H9 (cell line): ENCODE results near the gene SLC46A3. TPM values are rescaled to one million over a fixed set of nuclear protein-coding genes. Genes with fewer than 3 reads are reported as not detected.

Experiments used
- DNase-seq: peaks from one replicate; pipeline ENCODE4 v3.0.0-alpha.2; 2017
- H2AFZ ChIP-seq: one replicate; pipeline ENCODE4 v1.6.1; 2013; ENCODE audit warnings: mild to moderate bottlenecking, low read length, control low read depth, moderate library complexity
- H2AK5ac ChIP-seq: 2 replicates; pipeline ENCODE4 v1.6.1; 2013; ENCODE audit warnings: low read length, control low read depth, mixed read lengths; ENCODE audit not compliant: insufficient read length
- H2BK120ac ChIP-seq: one replicate; pipeline ENCODE4 v1.6.1; 2013; ENCODE audit warnings: low read depth, mild to moderate bottlenecking, low read length, control low read depth, inconsistent platforms; ENCODE audit not compliant: poor library complexity, severe bottlenecking
- H2BK12ac ChIP-seq: 2 replicates; pipeline ENCODE4 v1.6.1; 2013; ENCODE audit warnings: low read length, control low read depth, mixed read lengths, low read depth; ENCODE audit not compliant: insufficient read length
- H2BK15ac ChIP-seq: 2 replicates; pipeline ENCODE4 v1.6.1; 2013; ENCODE audit warnings: low read depth, low read length, control low read depth
- H2BK20ac ChIP-seq: one replicate; pipeline ENCODE4 v1.6.1; 2013; ENCODE audit warnings: low read depth, mild to moderate bottlenecking, low read length, control low read depth, inconsistent platforms; ENCODE audit not compliant: poor library complexity, severe bottlenecking
- H2BK5ac ChIP-seq: 2 replicates; pipeline ENCODE4 v1.6.1; 2013; ENCODE audit warnings: low read length, control low read depth, mixed read lengths; ENCODE audit not compliant: insufficient read length
- H3K14ac ChIP-seq: 2 replicates; pipeline ENCODE4 v1.6.1; 2013; ENCODE audit warnings: low read length, control low read depth; ENCODE audit not compliant: insufficient read depth
- H3K18ac ChIP-seq: 2 replicates; pipeline ENCODE4 v1.6.1; 2013; ENCODE audit warnings: low read depth, mild to moderate bottlenecking, mixed read lengths, low read length, control low read depth; ENCODE audit not compliant: insufficient read length
- H3K23ac ChIP-seq: 2 replicates; pipeline ENCODE4 v1.6.1; 2013; ENCODE audit warnings: low read length, control low read depth, mixed read lengths, low read depth; ENCODE audit not compliant: insufficient read length
- H3K23me2 ChIP-seq: 2 replicates; pipeline ENCODE4 v1.6.1; 2013; ENCODE audit warnings: low read depth, mild to moderate bottlenecking, mixed read lengths, low read length, control low read depth; ENCODE audit not compliant: insufficient read length, poor library complexity, severe bottlenecking
- H3K27ac ChIP-seq: 2 replicates; pipeline ENCODE4 v1.5.1; 2013; ENCODE audit warnings: low read length, control low read depth, mixed read lengths, low read depth; ENCODE audit not compliant: insufficient read length
- H3K27me3 ChIP-seq: 2 replicates; pipeline ENCODE4 v1.6.1; 2013; ENCODE audit warnings: low read length, control low read depth, inconsistent platforms; ENCODE audit not compliant: insufficient read depth
- H3K4ac ChIP-seq: 2 replicates; pipeline ENCODE4 v1.6.1; 2013; ENCODE audit warnings: low read depth, mild to moderate bottlenecking, control low read depth, inconsistent platforms, low read length, moderate library complexity
- H3K4me1 ChIP-seq: 2 replicates; pipeline ENCODE4 v1.6.1; 2013; ENCODE audit warnings: low read length, control low read depth, inconsistent platforms; ENCODE audit not compliant: insufficient read depth
- H3K4me2 ChIP-seq: 2 replicates; pipeline ENCODE4 v1.6.1; 2013; ENCODE audit warnings: low read length, control low read depth, mixed read lengths; ENCODE audit not compliant: insufficient read length, insufficient read depth
- H3K56ac ChIP-seq: 2 replicates; pipeline ENCODE4 v1.6.1; 2013; ENCODE audit warnings: low read depth, mild to moderate bottlenecking, mixed read lengths, low read length, control low read depth; ENCODE audit not compliant: insufficient read length
- H3K79me1 ChIP-seq: 2 replicates; pipeline ENCODE4 v1.6.1; 2013; ENCODE audit warnings: low read depth, mild to moderate bottlenecking, moderate library complexity, low read length, control low read depth, inconsistent platforms; ENCODE audit not compliant: insufficient read depth, poor library complexity, severe bottlenecking
- H3K79me2 ChIP-seq: 2 replicates; pipeline ENCODE4 v1.6.1; 2013; ENCODE audit warnings: low read length, control low read depth, inconsistent platforms; ENCODE audit not compliant: insufficient read depth
- H3K9ac ChIP-seq: 2 replicates; pipeline ENCODE4 v1.6.1; 2013; ENCODE audit warnings: low read length, control low read depth, mixed read lengths; ENCODE audit not compliant: insufficient read length; ENCODE audit errors: extremely low read depth
- H3K9me3 ChIP-seq: one replicate; pipeline ENCODE4 v1.6.1; 2013; ENCODE audit warnings: low read depth, low read length, inconsistent platforms; ENCODE audit not compliant: control insufficient read depth
- H3T11ph ChIP-seq: one replicate; pipeline ENCODE4 v1.6.1; 2013; ENCODE audit warnings: mild to moderate bottlenecking, low read length, control low read depth, inconsistent platforms
- H4K20me1 ChIP-seq: one replicate; pipeline ENCODE4 v1.6.1; 2013; ENCODE audit not compliant: control insufficient read depth, insufficient read length, insufficient read depth
- H4K5ac ChIP-seq: 2 replicates; pipeline ENCODE4 v1.6.1; 2013; ENCODE audit warnings: low read depth, mild to moderate bottlenecking, mixed read lengths, low read length, control low read depth; ENCODE audit not compliant: insufficient read length
- H4K8ac ChIP-seq: replicated peaks from 2 replicates; pipeline ENCODE4 v1.6.1; 2013; ENCODE audit warnings: low read length, control low read depth, mixed read lengths, low read depth; ENCODE audit not compliant: insufficient read length
- H4K91ac ChIP-seq: 2 replicates; pipeline ENCODE4 v1.6.1; 2013; ENCODE audit warnings: low read depth, mild to moderate bottlenecking, moderate library complexity, mixed read lengths, low read length, control low read depth; ENCODE audit not compliant: insufficient read length
- H3K27ac Mint-ChIP-seq, 3 experiments: 2 replicates in 2 of 3; 3 replicates in 1 of 3; pipeline ENCODE4 v1.8.0; 2020 to 2021; ENCODE audit warnings: mixed read lengths in 3 of 3, mild to moderate bottlenecking in 1 of 3, moderate library complexity in 1 of 3
- H3K27me3 Mint-ChIP-seq: 2 replicates; pipeline ENCODE4 v1.8.0; 2021; ENCODE audit warnings: low read depth, mild to moderate bottlenecking, moderate library complexity, mixed read lengths
- H3K36me3 Mint-ChIP-seq, 3 experiments: 2 replicates in 2 of 3; 3 replicates in 1 of 3; pipeline ENCODE4 v1.8.0; 2020 to 2021; ENCODE audit warnings: low read depth in 3 of 3, mixed read lengths in 3 of 3; ENCODE audit not compliant: insufficient read depth in 1 of 3
- H3K4me1 Mint-ChIP-seq, 2 experiments: 2 replicates each; pipeline ENCODE4 v1.8.0; 2020; ENCODE audit warnings: mixed read lengths in 2 of 2
- H3K4me3 Mint-ChIP-seq, 2 experiments: 2 replicates in 1 of 2; 3 replicates in 1 of 2; pipeline ENCODE4 v1.8.0; 2020 to 2021; ENCODE audit warnings: mild to moderate bottlenecking in 2 of 2, mixed read lengths in 2 of 2, moderate library complexity in 1 of 2
- H3K9me3 Mint-ChIP-seq, 2 experiments: 2 replicates in 1 of 2; 3 replicates in 1 of 2; pipeline ENCODE4 v1.8.0; 2020; ENCODE audit warnings: mild to moderate bottlenecking in 2 of 2, mixed read lengths in 2 of 2, moderate library complexity in 1 of 2
- CTCF ChIP-seq: fragments of 200-600 bp; sonication (generic); conservative IDR thresholded peaks from 3 replicates; pipeline ENCODE4 v1.8.0; 2021; ENCODE audit warnings: antibody characterized with exemption, mild to moderate bottlenecking
- WGBS: extraction: QIAGEN DNeasy Blood & Tissue Kit; methylation state at CpG from one replicate; pipeline ENCODE4 v1.1.7; 2013; ENCODE audit warnings: missing lambda C conversion rate, low lambda C conversion rate, mixed read lengths; ENCODE audit not compliant: insufficient read length; ENCODE audit errors: extremely low coverage; 5-methylcytosine and 5-hydroxymethylcytosine counted together
- total RNA-seq: library from RNA; stranded (reverse); gene quantifications from 2 replicates; pipeline ENCODE4 v1.2.1, GENCODE V29; 2021

The SLC46A3 gene
- total RNA-seq, 1 experiment from 2014 or later: 0.26 TPM

- Histone ChIP-seq H3K23me2 (no peaks in the 10 kb centered on the region), H3K27ac (no peak overlapping the region), H2AFZ (no peak overlapping the region), H3K27me3 (no peaks in the 10 kb centered on the region), H3K79me1 (no peaks in the 10 kb centered on the region), H3K4me1 (no peaks in the 10 kb centered on the region), H3K23ac (no peak overlapping the region), H4K5ac (no peak overlapping the region), H2BK120ac (no peak overlapping the region), H3K9me3 (no peaks in the 10 kb centered on the region), H4K20me1 (no peaks in the 10 kb centered on the region), H2BK20ac (no peak overlapping the region), H3K14ac (no peak overlapping the region), H3K56ac (no peak overlapping the region), H4K8ac (no peak overlapping the region), H3K79me2 (no peaks in the 10 kb centered on the region), H3K18ac (no peak overlapping the region), H2AK5ac (no peak overlapping the region), H2BK12ac (no peak overlapping the region), H4K91ac (no peak overlapping the region), H3K4ac (no peak overlapping the region), H2BK15ac (no peak overlapping the region), H3K4me2 (no peak overlapping the region), H3T11ph (no peak overlapping the region), H2BK5ac (no peak overlapping the region), H3K9ac (no peak overlapping the region)
- H3K36me3 Mint-ChIP-seq: no peaks in the 10 kb centered on the region
- no peak overlapping the region for H3K27ac Mint-ChIP-seq
- peaks cover 5% of the 10 kb centered on the region for H3K27me3 Mint-ChIP-seq
- no peak for TF ChIP-seq CTCF
- WGBS: no CpG with 5 or more reads among the region's 2 CpGs
- no peaks in the 10 kb centered on the region for H3K4me1 Mint-ChIP-seq
- no peak overlapping the region for H3K4me3 Mint-ChIP-seq
- no peak for DNase-seq
- no peaks in the 10 kb centered on the region for H3K9me3 Mint-ChIP-seq
These were observed 9.9 kb upstream of the SLC46A3 start for GRCh38 chr13:28728642-28729041.
